PFSK-1 (cell line): Measurements from ENCODE around the gene OLFM2.

Experiments used
- POLR2AphosphoS5 ChIP-seq: IDR thresholded peaks from 2 replicates; pipeline ENCODE4 v1.6.1; 2012; ENCODE audit warnings: low read depth, mild to moderate bottlenecking, control low read depth, low read length, moderate library complexity
- SIN3A ChIP-seq: IDR thresholded peaks from 2 replicates; pipeline ENCODE4 v1.6.1; 2012; ENCODE audit warnings: mild to moderate bottlenecking, low read length, moderate library complexity, borderline replicate concordance; ENCODE audit not compliant: insufficient read depth
- TF ChIP-seq, protein P1 (sequence below), 2 experiments: IDR thresholded peaks; 2 replicates each; pipeline versions ENCODE4 v1.6.1 to v1.8.0; 2011 to 2012; ENCODE audit warnings: low read depth in 2 of 2, low read length in 2 of 2, control low read depth in 1 of 2, inconsistent platforms in 1 of 2, mild to moderate bottlenecking in 1 of 2, moderate library complexity in 1 of 2; ENCODE audit not compliant: insufficient read depth in 1 of 2

DNA sequence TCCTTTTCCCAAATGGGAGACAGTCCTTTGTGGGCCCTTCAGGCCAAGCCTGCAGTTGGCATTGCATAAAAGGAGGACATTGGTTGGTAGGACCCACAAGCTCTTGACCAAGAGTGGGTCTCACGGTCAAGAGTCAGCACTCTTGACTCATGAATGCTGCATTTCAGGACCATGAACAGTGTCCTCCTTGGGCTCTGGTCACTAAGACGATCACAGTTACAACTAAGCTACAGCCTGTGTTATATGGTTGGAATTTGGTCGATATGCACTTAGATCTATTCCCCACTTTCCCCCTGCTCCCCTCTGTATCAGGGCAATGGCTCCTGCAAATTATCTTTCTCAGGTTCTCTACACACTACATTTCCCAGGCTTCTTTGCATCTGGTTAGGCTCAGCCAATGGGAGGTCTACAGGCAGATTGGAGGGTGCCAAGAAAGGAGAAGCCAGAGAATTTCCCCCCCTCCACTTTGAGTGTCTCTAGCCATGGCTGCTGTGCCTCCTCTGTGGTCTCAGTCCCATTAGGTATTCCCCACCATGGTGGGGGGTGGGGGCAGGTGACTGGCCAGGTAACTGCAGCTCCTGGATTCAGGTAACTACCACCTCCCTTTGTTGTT lies 3.1 kb upstream of the OLFM2 start:
- TF ChIP-seq SIN3A: no peak
- no peak for TF ChIP-seq POLR2AphosphoS5
- TF ChIP-seq, protein P1, sequence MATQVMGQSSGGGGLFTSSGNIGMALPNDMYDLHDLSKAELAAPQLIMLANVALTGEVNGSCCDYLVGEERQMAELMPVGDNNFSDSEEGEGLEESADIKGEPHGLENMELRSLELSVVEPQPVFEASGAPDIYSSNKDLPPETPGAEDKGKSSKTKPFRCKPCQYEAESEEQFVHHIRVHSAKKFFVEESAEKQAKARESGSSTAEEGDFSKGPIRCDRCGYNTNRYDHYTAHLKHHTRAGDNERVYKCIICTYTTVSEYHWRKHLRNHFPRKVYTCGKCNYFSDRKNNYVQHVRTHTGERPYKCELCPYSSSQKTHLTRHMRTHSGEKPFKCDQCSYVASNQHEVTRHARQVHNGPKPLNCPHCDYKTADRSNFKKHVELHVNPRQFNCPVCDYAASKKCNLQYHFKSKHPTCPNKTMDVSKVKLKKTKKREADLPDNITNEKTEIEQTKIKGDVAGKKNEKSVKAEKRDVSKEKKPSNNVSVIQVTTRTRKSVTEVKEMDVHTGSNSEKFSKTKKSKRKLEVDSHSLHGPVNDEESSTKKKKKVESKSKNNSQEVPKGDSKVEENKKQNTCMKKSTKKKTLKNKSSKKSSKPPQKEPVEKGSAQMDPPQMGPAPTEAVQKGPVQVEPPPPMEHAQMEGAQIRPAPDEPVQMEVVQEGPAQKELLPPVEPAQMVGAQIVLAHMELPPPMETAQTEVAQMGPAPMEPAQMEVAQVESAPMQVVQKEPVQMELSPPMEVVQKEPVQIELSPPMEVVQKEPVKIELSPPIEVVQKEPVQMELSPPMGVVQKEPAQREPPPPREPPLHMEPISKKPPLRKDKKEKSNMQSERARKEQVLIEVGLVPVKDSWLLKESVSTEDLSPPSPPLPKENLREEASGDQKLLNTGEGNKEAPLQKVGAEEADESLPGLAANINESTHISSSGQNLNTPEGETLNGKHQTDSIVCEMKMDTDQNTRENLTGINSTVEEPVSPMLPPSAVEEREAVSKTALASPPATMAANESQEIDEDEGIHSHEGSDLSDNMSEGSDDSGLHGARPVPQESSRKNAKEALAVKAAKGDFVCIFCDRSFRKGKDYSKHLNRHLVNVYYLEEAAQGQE (IDR thresholded peaks at IDR 0.05; ENCODE audit: insufficient read depth in 1 of 2, low read depth in 2 of 2, low read length in 2 of 2): peak; percentile 82 to 93
